ENCODE measurements around the gene SEC24B. TPM values are rescaled to one million over a fixed set of nuclear protein-coding genes. Genes with fewer than 3 reads are reported as not detected.

SEC24B gene
- 38.8 TPM for total RNA-seq

GRCh38 chr4:109433205-109434006 is at the start of gene SEC24B:
Gene SEC24B (plus strand): TSS chr4:109433815. CDS start chr4:109433870, 55 bp downstream.

GRCh38 chr4:109559983-109560686 is 126.5 kb downstream of the SEC24B start, which contains the start of gene MCUB:
Gene MCUB (plus strand): TSS chr4:109560246. CDS start chr4:109560338, 92 bp downstream.

Small RNAs within 50 kb of the gene (small RNA-seq; reads per million reads assigned to genes)
- 3.2 reads per million, percentile 84 among the genes with 10 or more reads in this experiment for gene MIR576 (ENCODE audit: low replicate concordance)
- gene RN7SL55P (ENCODE audit: low replicate concordance), result not detected

Other genes with a start within 250 kb of the SEC24B start
- gene COL25A1, start 131.2 kb upstream of the SEC24B start, total RNA-seq, result 16.9 TPM
- 31.0 TPM for gene MCUB, start 126.4 kb downstream of the SEC24B start, total RNA-seq